IPS-11a (cell line): Measurements from ENCODE around the gene RNF168.
"Not testable (repeated sequence)": the region's sequence is repeated elsewhere in the genome, so short reads cannot be mapped to it uniquely, and the experiment has no call there.

Experiments used
- H3K4me3 ChIP-seq: one replicate; pipeline ENCODE4 v1.5.1; 2013; ENCODE audit warnings: low read depth, low read length, control low read depth

Gene RNF168

DNA sequence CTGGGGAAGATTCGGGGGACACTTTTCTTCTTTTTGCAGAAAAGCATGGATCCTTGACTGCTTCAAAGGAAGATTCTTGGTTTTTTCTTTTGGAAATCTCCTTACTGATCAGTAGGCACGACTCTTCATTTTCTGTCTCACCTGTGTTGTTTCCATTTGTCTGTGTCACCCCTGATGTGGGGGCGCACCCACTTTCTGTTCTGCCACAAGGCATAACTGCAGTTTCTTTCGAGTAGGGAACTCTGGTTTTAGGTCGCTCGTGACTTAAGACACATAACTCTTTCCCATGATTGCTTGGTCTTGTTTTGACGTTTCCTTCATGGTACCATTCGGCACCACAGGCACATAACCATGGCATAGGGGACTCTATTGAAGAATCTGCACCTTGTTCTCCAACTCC, 31.3 kb downstream of the RNF168 start:
- no peak overlapping the region for H3K4me3 ChIP-seq

DNA sequence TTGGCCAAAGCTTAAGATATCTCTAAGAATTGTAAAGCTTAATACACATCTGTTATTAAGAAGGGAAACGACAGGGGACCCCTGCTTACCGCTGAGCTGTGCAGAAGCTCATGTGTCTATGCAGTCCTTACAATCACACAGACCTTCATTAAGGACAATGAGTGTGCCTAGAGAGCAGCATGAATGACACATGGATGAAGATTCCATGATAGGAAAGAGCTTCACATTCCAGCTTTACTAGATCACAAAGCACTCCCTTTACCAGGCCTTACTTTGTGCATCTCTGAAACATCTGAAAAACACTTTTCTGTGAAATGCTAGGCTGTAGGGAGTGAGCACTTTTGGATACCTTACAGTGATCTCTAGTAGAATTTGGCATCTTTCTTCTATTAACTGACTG, 32.0 kb downstream of the RNF168 start:
- H3K4me3 ChIP-seq, result no peak overlapping the region

DNA sequence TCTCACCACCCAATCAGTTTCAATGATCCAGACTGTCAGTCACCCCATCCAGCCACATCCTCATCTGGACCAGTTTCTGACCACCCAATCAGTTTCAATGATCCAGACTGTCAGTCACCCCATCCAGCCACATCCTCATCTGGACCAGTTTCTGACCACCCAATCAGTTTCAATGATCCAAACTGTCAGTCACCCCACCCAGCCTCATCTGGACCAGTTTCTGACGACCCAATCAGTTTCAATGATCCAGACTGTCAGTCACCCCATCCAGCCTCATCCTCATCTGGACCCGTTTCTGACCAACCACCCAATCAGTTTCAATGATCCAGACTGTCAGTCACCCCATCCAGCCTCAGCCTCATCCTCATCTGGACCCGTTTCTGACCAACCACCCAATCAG, 33.4 kb downstream of the RNF168 start:
- not testable (repeated sequence) for H3K4me3 ChIP-seq

DNA sequence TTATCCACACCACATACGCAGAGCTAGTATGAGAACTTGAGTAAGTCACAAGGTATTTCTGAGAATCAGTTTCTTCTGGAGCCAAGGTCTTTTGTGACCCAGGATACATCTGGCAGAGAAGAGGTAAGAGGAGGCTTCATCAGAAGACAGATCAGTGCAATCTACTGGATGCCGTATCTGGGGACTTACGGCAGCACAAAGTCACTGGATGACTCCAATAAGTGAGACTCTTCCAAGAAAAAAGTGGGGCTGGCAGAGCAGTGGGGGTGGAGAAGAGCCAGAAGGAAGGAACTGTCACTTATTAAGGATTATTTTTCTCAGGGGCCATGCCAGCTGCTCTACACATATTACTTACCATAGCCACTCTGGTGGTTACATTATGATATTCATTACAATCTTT, 39.8 kb downstream of the RNF168 start:
- no peak overlapping the region for H3K4me3 ChIP-seq

DNA sequence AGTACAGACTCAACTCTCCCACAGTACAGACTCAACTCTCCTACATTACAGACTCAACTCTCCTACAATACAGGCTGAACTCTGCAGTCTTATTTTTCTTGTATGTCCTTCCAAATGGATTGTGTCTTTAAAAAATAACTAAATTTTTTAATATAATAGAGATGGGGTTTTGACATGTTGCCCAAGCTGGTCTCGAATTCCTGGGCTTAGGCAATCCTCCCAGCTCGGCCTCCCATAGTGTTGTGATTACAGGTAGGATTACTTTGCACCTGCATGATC, 40.2 kb downstream of the RNF168 start:
- no peak overlapping the region for H3K4me3 ChIP-seq

DNA sequence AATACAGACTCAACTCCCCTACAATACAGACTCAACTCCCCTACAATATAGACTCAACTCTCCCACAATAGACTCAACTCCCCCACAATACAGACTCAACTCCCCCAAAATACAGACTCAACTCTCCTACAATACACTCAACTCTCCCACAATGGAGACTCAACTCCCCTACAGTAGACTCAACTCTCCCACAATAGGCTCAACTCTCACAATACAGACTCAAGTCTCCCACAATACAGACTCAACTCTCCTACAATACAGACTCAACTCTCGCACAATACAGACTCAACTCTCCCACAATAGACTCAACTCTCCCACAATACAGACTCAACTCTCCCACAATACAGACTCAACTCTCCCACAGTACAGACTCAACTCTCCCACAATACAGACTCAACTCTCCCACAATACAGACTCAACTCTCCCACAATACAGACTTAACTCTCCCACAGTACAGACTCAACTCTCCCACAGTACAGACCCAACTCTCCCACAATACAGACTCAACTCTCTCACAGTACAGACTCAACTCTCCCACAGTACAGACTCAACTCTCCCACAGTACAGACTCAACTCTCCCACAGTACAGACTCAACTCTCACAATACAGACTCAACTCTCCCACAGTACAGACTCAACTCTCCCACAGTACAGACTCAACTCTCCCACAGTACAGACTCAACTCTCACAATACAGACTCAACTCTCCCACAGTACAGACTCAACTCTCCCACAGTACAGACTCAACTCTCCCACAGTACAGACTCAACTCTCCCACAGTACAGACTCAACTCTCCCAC, 40.7 kb downstream of the RNF168 start:
- H3K4me3 ChIP-seq, result not testable (repeated sequence)

DNA sequence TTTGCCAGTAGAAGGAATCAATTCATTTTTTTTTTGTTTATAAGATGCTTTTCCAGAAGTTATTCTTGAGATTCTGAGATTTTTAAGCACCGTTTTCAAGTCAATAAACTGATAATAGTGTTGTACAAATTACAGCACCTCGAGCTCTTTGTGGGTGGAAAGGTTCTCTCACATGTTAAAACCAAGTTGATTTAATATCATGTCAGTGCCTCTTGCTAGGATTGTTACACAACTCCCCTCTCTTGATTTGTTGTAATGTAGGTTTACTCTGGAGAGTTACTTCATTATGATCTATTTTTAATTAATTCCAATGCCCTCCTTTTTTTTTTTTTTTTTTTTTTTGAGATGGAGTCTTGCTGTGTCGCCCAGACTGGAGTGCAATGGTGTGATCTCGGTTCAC, 45.5 kb downstream of the RNF168 start:
- no peak overlapping the region for H3K4me3 ChIP-seq

DNA sequence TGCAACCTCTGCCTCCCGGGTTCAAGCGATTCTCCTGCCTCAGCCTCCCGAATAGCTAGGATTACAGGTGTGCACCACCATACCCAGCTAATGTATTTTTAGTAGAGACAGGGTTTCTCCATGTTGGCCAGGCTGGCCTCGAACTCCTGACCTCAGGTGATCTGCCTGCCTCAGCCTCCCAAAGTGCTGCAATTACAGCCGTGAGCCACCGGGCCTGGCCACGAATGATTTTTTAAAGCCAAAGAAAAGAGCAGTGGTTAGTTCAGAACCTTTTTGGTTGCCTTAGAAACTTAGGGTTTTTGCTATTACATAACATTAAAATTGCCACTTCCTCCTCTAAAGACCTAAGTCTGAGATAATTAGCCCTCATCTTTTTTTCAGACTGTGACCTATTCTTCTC, 46.1 kb downstream of the RNF168 start:
- H3K4me3 ChIP-seq, result not testable (repeated sequence)

DNA sequence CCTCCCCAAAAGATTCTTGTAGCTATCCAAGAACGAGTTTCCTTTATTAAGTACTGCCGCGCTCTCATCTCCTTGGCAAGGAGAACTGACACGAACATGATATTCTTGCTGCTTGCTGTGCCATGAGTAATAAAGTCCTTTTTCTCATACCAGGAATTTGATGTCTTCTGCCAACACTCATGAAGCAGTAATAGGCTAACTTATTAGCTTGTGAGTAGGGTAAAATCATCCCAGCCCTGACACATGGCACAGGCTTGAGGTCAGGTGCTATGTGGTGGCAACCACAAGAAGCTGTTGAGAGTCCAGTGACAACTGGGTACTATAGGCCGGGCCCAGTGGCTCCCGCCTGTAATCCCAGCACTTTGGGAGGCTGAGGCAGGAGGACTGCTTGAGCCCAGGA, 48.6 kb downstream of the RNF168 start:
- no peak overlapping the region for H3K4me3 ChIP-seq

DNA sequence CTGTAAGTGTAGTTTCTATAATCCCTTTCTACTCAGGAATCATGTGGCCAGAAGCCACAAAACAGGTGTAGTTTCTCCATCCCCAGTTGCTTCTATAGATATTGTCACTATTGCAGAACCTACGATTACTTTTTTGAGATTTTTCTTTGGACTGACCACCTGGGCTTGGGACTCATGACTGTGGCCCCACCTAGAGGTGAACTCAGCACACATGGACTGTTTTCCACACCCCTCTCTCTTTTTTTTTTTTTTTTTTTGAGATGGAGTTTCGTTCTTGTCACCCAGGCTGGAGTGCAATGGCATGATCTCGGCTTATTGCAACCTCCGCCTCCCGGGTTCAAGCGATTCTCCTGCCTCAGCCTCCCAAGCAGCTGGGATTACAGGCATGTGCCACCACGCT, 58.2 kb downstream of the RNF168 start:
- H3K4me3 ChIP-seq, result not testable (repeated sequence)

DNA sequence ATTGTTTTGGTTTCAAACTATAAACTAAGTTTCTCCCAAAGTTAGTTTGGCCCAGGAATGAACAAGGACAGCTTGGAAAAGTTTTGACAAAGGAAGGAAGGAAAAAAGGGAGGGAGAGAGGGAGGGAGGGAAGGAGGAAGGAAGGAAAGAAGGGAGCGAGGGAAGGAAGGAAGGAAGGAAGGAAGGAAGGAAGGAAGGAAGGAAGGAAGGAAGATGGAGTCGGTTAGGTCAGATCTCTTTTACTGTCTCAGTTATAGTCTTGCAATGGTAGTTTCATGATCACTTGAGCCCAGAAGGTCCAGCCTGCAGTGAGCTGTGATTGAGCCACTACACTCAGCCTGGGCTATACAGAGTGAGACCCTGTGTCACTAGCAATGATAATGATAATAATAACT, 59.1 kb downstream of the RNF168 start:
- H3K4me3 ChIP-seq, result no peak overlapping the region

DNA sequence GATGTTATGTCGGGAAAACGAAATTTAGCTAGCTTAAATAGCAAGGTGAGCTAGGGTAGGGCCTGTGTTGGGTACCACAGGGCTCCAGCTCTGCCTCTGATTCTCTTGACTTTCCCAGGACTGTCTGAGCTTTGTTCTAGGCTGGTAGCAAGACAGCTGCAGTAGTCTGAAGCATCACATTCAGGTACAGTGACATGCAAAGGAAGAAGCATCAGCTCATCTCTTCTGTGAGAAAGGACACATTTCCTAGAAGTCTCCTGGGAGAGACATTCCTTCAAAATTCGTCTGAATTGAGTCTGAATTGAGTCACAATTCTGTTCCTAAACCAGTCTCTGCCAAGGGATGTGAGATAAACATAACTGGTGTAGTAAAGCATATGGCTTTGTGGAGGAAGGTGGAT, 62.9 kb downstream of the RNF168 start:
- H3K4me3 ChIP-seq, result no peak overlapping the region

DNA sequence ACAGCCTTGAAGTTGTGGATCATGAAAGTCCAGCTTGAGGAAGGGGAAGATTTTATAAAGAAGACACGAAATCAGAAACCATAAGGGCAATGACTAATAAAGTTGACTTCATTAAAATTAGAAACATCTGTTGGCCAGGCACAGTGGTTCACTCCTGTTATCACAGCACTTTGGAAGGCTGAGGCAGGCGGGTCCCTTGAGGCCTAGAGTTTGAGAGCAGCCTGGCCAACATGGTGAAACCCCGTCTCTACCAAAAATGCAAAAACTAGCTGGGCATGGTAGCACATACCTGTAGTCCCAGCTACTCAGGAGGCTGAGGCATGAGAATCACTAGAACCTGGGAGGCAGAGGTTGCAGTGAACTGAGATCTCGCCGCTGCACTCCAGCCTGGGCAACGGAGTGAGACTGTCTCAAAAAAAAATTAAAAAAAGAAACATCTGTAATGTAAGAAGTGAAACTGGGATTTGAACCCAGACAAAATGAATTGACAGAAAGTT, 63.5 kb downstream of the RNF168 start:
- no peak overlapping the region for H3K4me3 ChIP-seq

DNA sequence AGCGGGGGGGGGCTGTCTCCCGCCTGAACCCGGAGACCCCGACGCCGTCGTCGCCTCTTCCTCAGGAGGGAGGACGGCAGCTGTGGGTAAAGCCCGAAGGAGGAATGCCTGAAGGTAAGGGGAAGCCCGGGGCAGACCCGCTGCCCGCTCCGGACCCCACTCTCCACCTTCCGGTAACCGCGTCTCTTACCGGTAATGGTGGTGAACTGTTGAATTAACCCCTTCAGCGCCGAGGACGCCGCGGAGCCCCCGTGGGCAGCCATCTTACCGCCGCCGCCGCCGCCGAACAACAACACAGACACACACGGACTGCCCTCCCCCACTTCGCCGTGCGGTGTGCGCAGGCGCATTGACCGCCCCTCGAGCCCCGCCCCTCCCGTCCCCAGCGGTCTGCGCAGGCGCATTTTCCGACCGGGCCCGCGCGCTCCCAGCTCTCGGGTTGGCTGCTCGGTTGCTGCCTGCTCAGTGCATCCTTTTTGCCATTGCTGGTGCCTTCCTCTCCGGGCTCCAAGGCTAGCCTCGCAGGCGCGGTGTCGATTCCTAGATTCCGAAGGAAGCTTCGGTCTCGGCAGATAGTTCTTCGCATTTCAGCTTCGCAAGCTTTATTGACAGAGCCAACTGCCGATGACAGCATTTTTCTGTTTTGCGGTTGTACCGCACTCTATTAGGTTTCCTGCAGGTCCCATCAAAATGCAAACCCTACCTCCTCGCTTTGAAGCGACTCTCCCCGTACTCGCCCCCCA, 71.3 kb downstream of the RNF168 start, which contains the start of gene UBXN7:
Gene UBXN7, minus strand, starts transcription at position 291 of the 743 bp plus-strand sequence. Its CDS starts 28 bp downstream, at position 263.
- H3K4me3 ChIP-seq, result peak within 1 kb of the TSS; percentile 89

DNA sequence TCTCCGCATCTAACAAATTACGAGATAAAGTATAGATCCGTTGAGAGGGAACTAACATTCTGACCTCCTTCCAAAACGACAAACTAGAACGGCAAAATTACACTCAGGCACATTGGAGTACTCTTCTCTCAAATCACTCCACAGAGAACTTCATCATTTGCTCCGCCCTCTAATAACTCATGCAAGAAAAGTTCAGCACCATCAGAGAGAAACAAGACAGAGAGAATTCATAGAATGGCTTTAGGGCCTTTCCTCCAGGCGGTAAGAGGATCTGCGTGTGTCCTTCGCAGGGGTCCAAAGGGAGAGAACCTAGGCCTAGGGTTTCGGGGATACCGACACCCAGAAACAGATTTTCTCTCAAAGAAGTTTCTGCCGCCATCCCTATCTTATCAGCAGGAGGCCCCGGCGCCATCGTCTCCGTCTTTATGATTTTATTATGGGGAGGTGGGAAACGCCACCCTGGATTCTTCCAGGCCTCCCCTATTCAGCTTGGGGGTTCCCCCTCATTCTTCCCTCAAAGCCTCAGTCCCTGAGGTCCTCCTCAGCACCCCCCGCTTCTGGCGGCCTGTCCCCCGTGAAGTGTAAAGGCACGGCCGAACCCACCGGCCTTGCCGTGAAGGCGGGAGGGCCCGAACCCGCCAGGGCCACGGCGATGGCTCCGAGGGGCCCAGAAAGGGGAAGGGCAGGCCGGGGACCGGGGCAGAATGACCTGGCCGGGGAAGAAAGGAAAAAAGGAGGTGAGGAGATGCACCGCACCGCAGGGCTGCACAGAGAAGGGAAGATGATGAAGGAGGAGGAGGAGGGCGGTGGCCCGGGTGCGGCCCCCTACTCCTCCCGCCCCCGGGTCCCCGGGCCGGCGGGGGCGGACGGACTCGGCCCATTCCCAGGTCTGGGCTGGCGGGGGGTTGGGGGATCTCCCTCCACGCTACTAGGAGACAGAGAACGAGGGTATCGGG, 72.1 kb downstream of the RNF168 start:
- peak overlapping the region; percentile 89 for H3K4me3 ChIP-seq

DNA sequence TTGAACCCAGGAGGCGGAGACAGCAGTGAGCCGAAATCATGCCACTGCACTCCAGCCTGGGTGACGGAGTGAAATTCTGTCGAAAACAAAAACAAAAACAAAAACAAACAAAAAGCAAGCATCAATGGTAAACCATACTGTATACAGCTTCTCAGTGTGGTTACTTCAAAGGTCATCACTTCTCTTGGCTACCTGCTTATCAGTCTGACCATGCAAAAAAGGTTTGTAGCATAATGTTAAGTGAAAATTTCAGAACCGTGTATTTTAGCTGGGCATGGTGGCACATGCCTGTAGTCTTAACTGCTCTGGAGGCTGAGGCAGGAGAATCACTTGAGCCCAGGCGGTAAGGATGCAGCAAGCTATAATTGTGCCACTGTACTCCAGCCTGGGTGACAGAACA, 75.5 kb downstream of the RNF168 start:
- no peak overlapping the region for H3K4me3 ChIP-seq

DNA sequence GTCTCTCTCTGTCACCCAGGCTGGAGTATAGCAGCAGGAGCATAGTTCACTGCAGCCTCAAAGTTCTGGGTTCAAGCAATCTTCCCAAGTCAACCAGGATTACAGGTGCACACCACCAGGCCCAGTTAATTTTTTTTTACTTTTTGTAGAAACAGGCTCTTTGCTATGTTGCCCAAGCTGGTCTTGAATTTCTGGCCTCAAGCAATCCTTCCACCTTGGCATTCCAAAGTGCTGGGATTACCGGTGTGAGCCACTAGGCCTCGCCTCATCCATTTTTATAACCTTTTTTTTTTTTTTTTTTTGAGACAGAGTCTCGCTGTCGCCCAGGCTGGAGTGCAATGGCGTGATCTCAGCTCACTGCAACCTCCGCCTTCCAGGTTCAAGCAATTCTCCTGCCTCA, 79.1 kb downstream of the RNF168 start:
- H3K4me3 ChIP-seq, result not testable (repeated sequence)

DNA sequence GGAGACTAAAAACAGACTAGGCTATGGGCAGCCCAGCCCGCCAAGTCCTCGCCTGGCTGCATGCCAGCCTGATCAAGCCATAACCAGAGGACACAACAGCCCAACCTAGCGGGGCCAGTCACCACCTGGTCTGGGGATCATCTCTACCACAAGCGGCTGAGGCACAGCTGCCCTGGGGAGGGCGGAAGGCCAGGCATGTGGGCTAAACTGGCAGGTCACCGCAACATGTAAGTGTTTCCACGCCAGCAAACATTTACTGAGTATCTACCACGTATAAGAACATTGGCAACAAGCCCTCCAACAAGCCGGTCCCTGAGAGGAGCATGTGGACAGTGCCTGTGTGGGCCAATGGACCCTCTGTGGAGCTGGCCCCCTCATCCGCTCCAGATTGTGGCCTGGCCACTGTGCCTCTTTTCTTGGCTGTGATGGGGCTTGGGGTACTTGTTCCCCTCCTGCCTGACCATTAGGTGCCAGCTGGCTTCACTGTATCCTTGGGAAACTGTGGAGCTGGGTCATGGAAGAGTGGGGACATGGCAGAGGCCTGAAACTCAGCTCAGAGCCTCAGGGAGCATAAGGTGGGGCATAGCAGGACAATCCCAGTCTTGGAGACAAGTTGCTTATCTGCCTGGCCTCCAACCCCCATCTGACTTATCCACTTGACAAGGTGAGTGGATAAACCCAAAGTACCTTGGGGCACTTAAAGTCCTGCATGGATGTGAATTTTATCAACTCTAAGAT, 80.4 kb downstream of the RNF168 start:
- H3K4me3 ChIP-seq, result no peak overlapping the region

DNA sequence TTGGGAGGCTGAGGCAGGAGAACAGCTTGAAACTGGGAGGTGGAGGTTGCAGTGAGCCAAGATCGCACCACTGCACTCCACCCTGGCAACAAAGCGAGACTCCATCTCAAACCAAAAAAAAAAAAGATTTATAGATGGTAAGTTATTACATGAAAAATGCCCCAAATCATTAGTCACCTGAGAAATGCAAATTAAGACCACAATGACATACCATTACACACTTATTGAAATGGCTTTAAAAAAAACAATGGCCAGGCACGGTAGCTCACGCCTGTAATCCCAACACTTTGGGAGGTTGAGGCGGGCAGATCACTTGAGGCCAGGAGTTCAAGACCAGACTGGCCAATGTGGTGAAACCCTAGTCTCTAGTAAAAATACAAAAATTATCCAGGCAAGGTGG, 81.9 kb downstream of the RNF168 start:
- not testable (repeated sequence) for H3K4me3 ChIP-seq

DNA sequence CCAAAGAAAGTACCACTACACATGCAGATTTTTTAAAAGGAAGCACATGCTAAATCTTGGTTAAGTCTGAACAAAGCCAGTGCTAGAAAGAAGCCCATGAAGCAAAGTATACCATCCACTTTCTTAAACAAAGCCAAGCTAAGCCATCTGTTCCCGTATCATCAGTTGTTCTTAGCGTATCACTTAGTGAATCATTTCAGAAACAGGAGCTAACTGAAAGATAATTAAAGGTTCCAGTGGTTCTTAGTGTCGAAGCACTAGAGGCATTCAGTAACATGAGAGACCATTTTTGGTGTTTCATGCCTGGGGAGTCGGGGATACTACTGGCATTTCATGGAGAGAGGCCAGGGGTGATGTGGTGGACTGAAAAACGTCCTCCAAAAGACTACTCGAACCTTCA, 84.2 kb downstream of the RNF168 start:
- no peak overlapping the region for H3K4me3 ChIP-seq
